HepG2 (cell line): ENCODE data around the gene SPECC1L. TPM values are rescaled to one million over a fixed set of nuclear protein-coding genes. Genes with fewer than 3 reads are reported as not detected.

Experiments
- E2F5 ChIP-seq: sonication (generic); formaldehyde crosslinking; conservative IDR thresholded peaks from 2 replicates; pipeline ENCODE4 v1.4.0; 2020; ENCODE audit warnings: missing genetic modification reagents
- FOSL1 ChIP-seq: sonication (generic); formaldehyde crosslinking; IDR thresholded peaks from 2 replicates; pipeline ENCODE4 v1.9.0; 2021; ENCODE audit warnings: missing genetic modification reagents, borderline replicate concordance
- FOXA3 ChIP-seq: IDR thresholded peaks from 2 replicates; pipeline ENCODE4 v1.6.1; 2016; ENCODE audit warnings: missing genetic modification reagents, missing compliant biosample characterization
- HNF4A ChIP-seq: sonication (generic); formaldehyde crosslinking; IDR thresholded peaks from 2 replicates; pipeline ENCODE4 v1.4.0; 2020; ENCODE audit warnings: missing genetic modification reagents
- KAT2B ChIP-seq: fragments of 150-350 bp; IDR thresholded peaks from 2 replicates; pipeline ENCODE4 v1.6.1; 2014; ENCODE audit warnings: low read depth, low read length, borderline replicate concordance
- KLF11 ChIP-seq: IDR thresholded peaks from 2 replicates; pipeline ENCODE4 v1.6.1; 2016; ENCODE audit warnings: missing compliant biosample characterization
- NAIF1 ChIP-seq: sonication (generic); formaldehyde crosslinking; IDR thresholded peaks from 2 replicates; pipeline ENCODE4 v1.5.0; 2020; ENCODE audit warnings: mild to moderate bottlenecking, missing genetic modification reagents, borderline replicate concordance
- NCOR1 ChIP-seq: fragments of 200-600 bp; sonication (generic); IDR thresholded peaks from 2 replicates; pipeline ENCODE4 v1.7.0; 2017; ENCODE audit warnings: antibody characterized with exemption, low read length, borderline replicate concordance
- PAXIP1 ChIP-seq: sonication (generic); formaldehyde crosslinking; conservative IDR thresholded peaks from 2 replicates; pipeline ENCODE4 v1.4.0; 2020; ENCODE audit warnings: mild to moderate bottlenecking, missing genetic modification reagents, moderate library complexity
- PRDM15 ChIP-seq: sonication (generic); formaldehyde crosslinking; IDR thresholded peaks from 2 replicates; pipeline ENCODE4 v1.4.0; 2020; ENCODE audit warnings: missing genetic modification reagents
- SAP130 ChIP-seq: IDR thresholded peaks from 2 replicates; pipeline ENCODE4 v1.6.1; 2016; ENCODE audit warnings: low read depth
- SMAD1 ChIP-seq: sonication (generic); formaldehyde crosslinking; IDR thresholded peaks from 2 replicates; pipeline ENCODE4 v1.4.0; 2020; ENCODE audit warnings: missing genetic modification reagents, low read depth, mild to moderate bottlenecking, borderline replicate concordance
- TSC22D2 ChIP-seq: sonication (generic); formaldehyde crosslinking; IDR thresholded peaks from 2 replicates; pipeline ENCODE4 v1.5.1; 2020; ENCODE audit warnings: missing genetic modification reagents, mild to moderate bottlenecking, borderline replicate concordance
- ZBTB1 ChIP-seq: sonication (generic); formaldehyde crosslinking; IDR thresholded peaks from 2 replicates; pipeline ENCODE4 v1.4.0; 2020; ENCODE audit warnings: missing genetic modification reagents, borderline replicate concordance
- ZNF121 ChIP-seq: sonication (generic); formaldehyde crosslinking; IDR thresholded peaks from 2 replicates; pipeline ENCODE4 v1.5.0; 2020; ENCODE audit warnings: mild to moderate bottlenecking, missing genetic modification reagents
- ZNF138 ChIP-seq: sonication (generic); formaldehyde crosslinking; IDR thresholded peaks from 2 replicates; pipeline ENCODE4 v1.5.0; 2020; ENCODE audit warnings: mild to moderate bottlenecking, low read depth, missing genetic modification reagents
- ZNF230 ChIP-seq: sonication (generic); formaldehyde crosslinking; IDR thresholded peaks from 2 replicates; pipeline ENCODE4 v1.4.0; 2020; ENCODE audit warnings: mild to moderate bottlenecking, missing genetic modification reagents
- ZNF275 ChIP-seq: sonication (generic); formaldehyde crosslinking; IDR thresholded peaks from 2 replicates; pipeline ENCODE4 v1.8.0; 2022; ENCODE audit warnings: missing genetic modification reagents, mild to moderate bottlenecking, inconsistent platforms, borderline replicate concordance
- ZNF530 ChIP-seq: sonication (generic); formaldehyde crosslinking; IDR thresholded peaks from 2 replicates; pipeline ENCODE4 v1.5.0; 2020; ENCODE audit warnings: low read depth, mild to moderate bottlenecking, missing genetic modification reagents
- ZNF761 ChIP-seq: sonication (generic); formaldehyde crosslinking; conservative IDR thresholded peaks from 2 replicates; pipeline ENCODE4 v1.4.0; 2020; ENCODE audit warnings: mild to moderate bottlenecking, missing genetic modification reagents
- polyA plus RNA-seq, 8 experiments: library from polyadenylated mRNA; depleted of rRNA in 3 of 8; stranded (reverse) in 7 of 8; unstranded in 1 of 8; fragments of >200 nt; fragmentation: Illumina TruSeq in 4 of 8; extraction: Trizol in 4 of 8; gene quantifications; 2 replicates each; pipeline versions ENCODE4 v1.2.1 to v1.2.3, GENCODE V29; 2011 to 2016; ENCODE audit warnings: low read depth in 4 of 8, missing spikeins in 1 of 8, mixed read lengths in 1 of 8; ENCODE audit not compliant: insufficient read depth in 1 of 8
- total RNA-seq, 5 experiments: library from RNA; depleted of rRNA; stranded (reverse); fragments of >200 nt; fragmentation: Illumina TruSeq; extraction: Trizol; gene quantifications; 2 replicates each; pipeline ENCODE4 v1.2.3, GENCODE V29; 2016; ENCODE audit warnings: low read depth in 1 of 5

Gene SPECC1L
- total and polyA plus RNA-seq, 2 of the 13 experiments (the other 11 are each of a cell fraction or from before 2014, with no cell fraction given): 14.1 to 30.3 TPM

GRCh38 chr22:24420072-24420976, 149.7 kb downstream of the SPECC1L start (continued):
- TF ChIP-seq HNF4A (CRISPR knock-in tag) (peak; percentile 42), ZNF275 (CRISPR knock-in tag) (no peak), KLF11 (CRISPR knock-in tag) (no peak), ZNF530 (CRISPR knock-in tag) (no peak), KAT2B (no peak), ZNF121 (CRISPR knock-in tag) (no peak), PAXIP1 (CRISPR knock-in tag) (peak; percentile 69), ZBTB1 (CRISPR knock-in tag) (no peak), PRDM15 (CRISPR knock-in tag) (peak; percentile 96), NAIF1 (CRISPR knock-in tag) (no peak), FOXA3 (CRISPR knock-in tag) (peak; percentile 44; the same call in 1 of the 2 replicates), SMAD1 (CRISPR knock-in tag) (no peak), FOSL1 (no peak), ZNF761 (no peak), NCOR1 (no peak), SAP130 (peak; percentile 70), ZNF230 (CRISPR knock-in tag) (no peak), TSC22D2 (no peak), E2F5 (no peak), ZNF138 (CRISPR knock-in tag) (no peak)
